ENCODE data around the gene GCLC. TPM values are rescaled to one million over a fixed set of nuclear protein-coding genes. Genes with fewer than 3 reads are reported as not detected.

The GCLC gene
- total and polyA plus RNA-seq, 8 donors: 9.3 to 176 (median 53.9) TPM

DNA sequence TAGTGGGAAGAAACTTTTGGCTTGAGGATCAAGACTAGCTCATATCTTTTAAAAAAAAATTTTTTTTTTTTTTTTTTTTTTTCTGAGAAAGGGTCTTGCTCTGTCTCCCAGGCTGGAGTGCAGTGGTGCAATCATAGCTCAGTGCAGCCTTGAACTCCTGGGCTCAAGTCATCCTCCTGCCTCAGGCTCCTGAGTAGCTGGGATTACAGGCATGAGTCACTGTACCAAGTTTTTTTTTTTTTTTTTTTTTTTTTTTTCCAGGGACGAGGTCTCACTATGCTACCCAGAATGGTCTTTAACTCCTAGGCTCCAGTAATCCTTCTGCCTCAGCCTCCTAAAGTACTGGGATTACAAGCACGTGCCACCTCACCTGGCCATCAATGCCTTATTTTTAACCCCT, 27.9 kb downstream of the GCLC start:
- WGBS, 5 donors: 33 to 64% (median 49%) methylated on average over 2 of the region's 2 CpGs
- Histone ChIP-seq H3K4me3 (no peak overlapping the region), H3K4me1 (peaks cover 5 to 55% (median 26%) of the 10 kb centered on the region in 4 donors), H3K36me3 (peaks cover 10 to 64% (median 50%) of the 10 kb centered on the region in 4 donors), H3K9me3 (no peaks in the 10 kb centered on the region), H3K27ac (no peak overlapping the region), H3K27me3 (no peaks in the 10 kb centered on the region)
- intact Hi-C loops (cut with DNase I; ENCODE audit: low total_unique reads): no loop called here
- no peak for DNase-seq
- TF ChIP-seq, protein P1, sequence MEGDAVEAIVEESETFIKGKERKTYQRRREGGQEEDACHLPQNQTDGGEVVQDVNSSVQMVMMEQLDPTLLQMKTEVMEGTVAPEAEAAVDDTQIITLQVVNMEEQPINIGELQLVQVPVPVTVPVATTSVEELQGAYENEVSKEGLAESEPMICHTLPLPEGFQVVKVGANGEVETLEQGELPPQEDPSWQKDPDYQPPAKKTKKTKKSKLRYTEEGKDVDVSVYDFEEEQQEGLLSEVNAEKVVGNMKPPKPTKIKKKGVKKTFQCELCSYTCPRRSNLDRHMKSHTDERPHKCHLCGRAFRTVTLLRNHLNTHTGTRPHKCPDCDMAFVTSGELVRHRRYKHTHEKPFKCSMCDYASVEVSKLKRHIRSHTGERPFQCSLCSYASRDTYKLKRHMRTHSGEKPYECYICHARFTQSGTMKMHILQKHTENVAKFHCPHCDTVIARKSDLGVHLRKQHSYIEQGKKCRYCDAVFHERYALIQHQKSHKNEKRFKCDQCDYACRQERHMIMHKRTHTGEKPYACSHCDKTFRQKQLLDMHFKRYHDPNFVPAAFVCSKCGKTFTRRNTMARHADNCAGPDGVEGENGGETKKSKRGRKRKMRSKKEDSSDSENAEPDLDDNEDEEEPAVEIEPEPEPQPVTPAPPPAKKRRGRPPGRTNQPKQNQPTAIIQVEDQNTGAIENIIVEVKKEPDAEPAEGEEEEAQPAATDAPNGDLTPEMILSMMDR (IDR thresholded peaks at IDR 0.05): no peak
- TF ChIP-seq POLR2A (IDR thresholded peaks at IDR 0.05): no peak
- no peak for TF ChIP-seq EP300 (IDR thresholded peaks at IDR 0.05)
- no peak for TF ChIP-seq POLR2AphosphoS5 (IDR thresholded peaks at IDR 0.05)

DNA sequence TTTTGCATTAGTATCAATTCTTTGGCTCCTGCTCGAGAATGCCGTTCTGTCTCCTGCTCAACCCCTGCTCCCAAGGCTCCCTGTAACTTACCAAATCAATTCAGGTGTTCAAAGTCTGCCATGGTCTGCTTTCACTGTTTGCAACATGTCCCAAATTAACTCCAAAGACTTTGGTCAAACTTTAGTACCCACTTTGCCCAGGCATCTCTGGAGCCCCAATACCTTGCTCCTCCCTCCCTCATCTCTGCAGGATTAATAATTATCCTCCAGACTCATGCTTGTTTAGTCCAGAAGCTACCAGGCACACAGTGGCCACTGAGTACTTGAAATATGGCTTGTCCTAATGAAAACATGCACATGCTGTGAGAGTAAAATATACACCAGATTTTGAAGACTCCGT, 30.2 kb downstream of the GCLC start:
- 66 to 88% (median 82%) methylated on average over 3 of the region's 3 CpGs for WGBS, 5 donors
- Histone ChIP-seq H3K4me3 (no peak overlapping the region), H3K36me3 (peaks cover 4 to 57% (median 44%) of the 10 kb centered on the region in 4 donors), H3K27ac (peak overlapping the region in 1 of 5 donors; percentile 66), H3K9me3 (no peaks in the 10 kb centered on the region), H3K4me1 (peaks cover 5 to 64% (median 27%) of the 10 kb centered on the region in 4 donors), H3K27me3 (no peaks in the 10 kb centered on the region)
- no peak for DNase-seq
- no peak for TF ChIP-seq POLR2AphosphoS5 (IDR thresholded peaks at IDR 0.05)
- intact Hi-C loops (cut with DNase I; ENCODE audit: low total_unique reads): no loop called here

DNA sequence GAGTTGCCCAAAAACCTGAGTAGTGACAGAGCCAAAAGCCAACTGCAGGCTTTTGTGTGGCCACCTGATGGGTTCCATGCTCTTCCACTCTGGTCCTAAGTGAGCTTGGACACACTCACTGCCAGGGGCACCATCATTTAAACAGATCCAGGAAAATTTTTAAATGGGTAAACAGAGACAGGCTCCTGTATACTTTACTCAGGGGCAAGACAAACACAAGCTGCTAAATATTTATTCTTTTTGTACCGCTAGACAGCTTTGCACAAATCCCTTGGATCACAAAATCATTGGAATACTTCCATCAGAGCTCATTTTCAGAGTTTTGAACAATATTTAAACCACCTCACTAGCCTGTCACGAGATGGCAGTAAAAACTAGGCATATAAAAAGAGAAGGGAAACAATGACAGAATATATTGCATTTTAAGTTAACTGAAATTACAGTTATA, 31.4 kb downstream of the GCLC start:
- Histone ChIP-seq H3K27me3 (no peaks in the 10 kb centered on the region), H3K9me3 (no peaks in the 10 kb centered on the region), H3K4me3 (no peak overlapping the region), H3K4me1 (peaks cover 5 to 64% (median 27%) of the 10 kb centered on the region in 4 donors), H3K36me3 (peaks cover 6 to 58% (median 48%) of the 10 kb centered on the region in 4 donors), H3K27ac (peak overlapping the region in 4 of 5 donors; percentile 0 to 66 (median 28))
- intact Hi-C loops (cut with DNase I; ENCODE audit: low total_unique reads): no loop called here
- WGBS, 5 donors: 22 to 36% (median 27%) methylated on average over 2 of the region's 2 CpGs
- peak in 1 of 2 donors; percentile 50 for DNase-seq
- TF ChIP-seq, protein P1 (IDR thresholded peaks at IDR 0.05): peak in 1 of 7 experiments; percentile 7
- no peak for TF ChIP-seq POLR2AphosphoS5 (IDR thresholded peaks at IDR 0.05)

DNA sequence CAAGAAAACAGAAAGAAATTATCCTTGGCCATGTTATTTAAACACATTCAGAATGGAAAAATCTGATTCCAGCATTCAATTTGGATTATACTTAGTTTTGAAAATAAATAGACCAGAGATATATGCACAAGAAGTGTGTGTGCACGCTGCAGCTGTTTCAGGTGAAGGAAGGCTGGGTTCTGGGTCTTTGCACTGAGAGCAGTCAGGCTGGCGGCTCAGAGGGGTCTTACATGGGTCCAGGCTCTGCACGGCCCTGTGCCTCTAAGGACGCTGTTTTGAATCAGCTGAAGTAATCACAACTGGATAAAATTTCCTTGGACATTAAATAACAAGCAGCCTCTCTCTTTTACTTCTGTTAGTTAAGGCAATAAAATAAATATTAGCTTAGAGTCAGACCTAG, 31.8 kb downstream of the GCLC start:
- Histone ChIP-seq H3K27ac (peak overlapping the region; percentile 0 to 86 (median 38)), H3K4me1 (peaks cover 5 to 64% (median 27%) of the 10 kb centered on the region in 4 donors), H3K27me3 (no peaks in the 10 kb centered on the region), H3K4me3 (no peak overlapping the region), H3K9me3 (no peaks in the 10 kb centered on the region), H3K36me3 (peaks cover 8 to 63% (median 53%) of the 10 kb centered on the region in 4 donors)
- no peak for DNase-seq
- intact Hi-C loops (cut with DNase I; ENCODE audit: low total_unique reads): no loop called here
- TF ChIP-seq POLR2AphosphoS5 (IDR thresholded peaks at IDR 0.05) (no peak), POLR2A (IDR thresholded peaks at IDR 0.05) (no peak), EP300 (IDR thresholded peaks at IDR 0.05) (no peak)
- TF ChIP-seq, protein P1 (IDR thresholded peaks at IDR 0.05): no peak
- WGBS, 5 donors: 26 to 48% (median 29%) methylated on average over 4 of the region's 4 CpGs

DNA sequence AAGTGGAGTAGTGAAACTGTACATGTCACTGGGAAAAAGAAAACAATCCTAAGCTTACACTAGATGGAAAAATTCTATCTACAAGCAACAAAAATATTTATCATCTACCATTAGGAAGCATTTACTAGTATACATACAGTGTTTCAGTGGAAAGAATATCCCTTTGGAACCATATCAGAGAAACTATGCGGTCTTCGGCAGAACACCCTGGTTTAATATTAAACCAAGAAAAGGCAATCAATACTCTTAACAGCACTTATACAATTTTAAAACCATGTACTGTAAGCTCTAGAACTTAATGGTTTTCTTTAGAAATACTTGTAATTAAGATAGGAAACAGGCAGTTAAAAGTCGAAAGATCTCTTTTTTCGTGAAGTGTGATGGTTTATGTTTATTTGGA, 32.3 kb downstream of the GCLC start:
- peak overlapping the region in 3 of 5 donors; percentile 0 to 66 (median 38) for H3K27ac ChIP-seq
- TF ChIP-seq, protein P1 (IDR thresholded peaks at IDR 0.05): no peak
- no peak for TF ChIP-seq POLR2A (IDR thresholded peaks at IDR 0.05)
- no peak for TF ChIP-seq POLR2AphosphoS5 (IDR thresholded peaks at IDR 0.05)
- no peak for TF ChIP-seq EP300 (IDR thresholded peaks at IDR 0.05)
- WGBS, 5 donors: 18 to 41% (median 27%) methylated on average over 4 of the region's 4 CpGs

More for the DNA sequence above, 32.3 kb downstream of the GCLC start:
- intact Hi-C loops (cut with DNase I; ENCODE audit: low total_unique reads): no loop called here
- Histone ChIP-seq H3K27me3 (no peaks in the 10 kb centered on the region), H3K4me1 (peaks cover 5 to 64% (median 27%) of the 10 kb centered on the region in 4 donors), H3K9me3 (no peaks in the 10 kb centered on the region), H3K36me3 (peaks cover 9 to 65% (median 55%) of the 10 kb centered on the region in 4 donors), H3K4me3 (no peak overlapping the region)
- DNase-seq: no peak

All from stomach (tissue), 9 donors.